Endothelial cell of umbilical vein (primary cell): ENCODE results near the gene GALK2. TPM values are rescaled to one million over a fixed set of nuclear protein-coding genes. Genes with fewer than 3 reads are reported as not detected.

Experiments used
- BruUV-seq: library from RNA; stranded (reverse); fragments of 400-500 nt; replicated peaks from 2 replicates; lab custom pipeline; 2021; lab: Mats Ljungman, UMichigan
- CTCF ChIA-PET: fragments of 300-600, 350-600 bp; sonication (Branson Sonifier 250); formaldehyde crosslinking; loops from one replicate; lab custom pipeline; 2021; ENCODE audit warnings: antibody characterized with exemption, inconsistent platforms; lab: Charles Lee
- POLR2A ChIA-PET: fragments of 300-600, 350-600 bp; sonication (Branson Sonifier 250); formaldehyde crosslinking; loops from one replicate; lab custom pipeline; 2021; ENCODE audit warnings: antibody characterized with exemption, inconsistent platforms; lab: Charles Lee
- DNase-seq: peaks from one replicate; pipeline ENCODE4 v3.0.0-alpha.2; 2011; ENCODE audit warnings: low read depth, low spot score
- FAIRE-seq: peaks from 2 replicates; lab custom pipeline; 2011; peaks lifted over from hg19 to GRCh38; lab: Jason Lieb, UNC
- H2AFZ ChIP-seq: 2 replicates; pipeline ENCODE4 v1.6.0; 2012; ENCODE audit warnings: low read depth, low read length, control low read depth, inconsistent platforms
- H3K27ac ChIP-seq: 2 replicates; pipeline ENCODE4 v1.5.1; 2011; ENCODE audit warnings: low read depth, mild to moderate bottlenecking, control low read depth, low read length, moderate library complexity; ENCODE audit not compliant: insufficient read depth
- H3K27me3 ChIP-seq, 2 experiments: 2 replicates each; pipeline versions ENCODE4 v1.6.0 to v1.6.1; 2011; ENCODE audit warnings: low read length in 2 of 2, mixed read lengths in 1 of 2; ENCODE audit not compliant: control insufficient read depth in 2 of 2, insufficient read depth in 2 of 2
- H3K36me3 ChIP-seq, 2 experiments: 2 replicates in 1 of 2; 3 replicates in 1 of 2; pipeline ENCODE4 v1.5.1; 2011; ENCODE audit warnings: low read length in 2 of 2, mild to moderate bottlenecking in 1 of 2, moderate library complexity in 1 of 2; ENCODE audit not compliant: control insufficient read depth in 2 of 2, insufficient read depth in 2 of 2; ENCODE audit errors: extremely low read depth in 1 of 2
- H3K4me1 ChIP-seq: 3 replicates; pipeline ENCODE4 v1.5.1; 2011; ENCODE audit warnings: mild to moderate bottlenecking, low read length; ENCODE audit not compliant: control insufficient read depth, insufficient read depth; ENCODE audit errors: extremely low read depth
- H3K4me2 ChIP-seq: 2 replicates; pipeline ENCODE4 v1.6.1; 2011; ENCODE audit warnings: low read length, control low read depth, mixed read lengths; ENCODE audit not compliant: insufficient read depth
- H3K4me3 ChIP-seq, 3 experiments: fragments of 200-600 bp in 1 of 3; sonication (generic), shearing (Covaris generic) in 1 of 3; replicated peaks in 1 of 3; 2 replicates each; pipeline ENCODE4 v1.5.1; 2011 to 2016; ENCODE audit warnings: control low read depth in 3 of 3, low read length in 3 of 3, mild to moderate bottlenecking in 2 of 3, inconsistent platforms in 1 of 3, low read depth in 1 of 3, moderate library complexity in 1 of 3; ENCODE audit not compliant: insufficient read depth in 1 of 3
- H3K79me2 ChIP-seq: 2 replicates; pipeline ENCODE4 v1.6.0; 2012; ENCODE audit warnings: low read length, inconsistent platforms; ENCODE audit not compliant: control insufficient read depth, insufficient read depth
- H3K9ac ChIP-seq: replicated peaks from 2 replicates; pipeline ENCODE3; 2011; ENCODE audit warnings: low read length, control low read depth; ENCODE audit not compliant: insufficient read depth; ENCODE audit errors: extremely low read depth
- H3K9me1 ChIP-seq: replicated peaks from 3 replicates; pipeline ENCODE4 v1.6.0; 2011; ENCODE audit warnings: mild to moderate bottlenecking, low read length; ENCODE audit not compliant: control insufficient read depth, insufficient read depth; ENCODE audit errors: extremely low read depth
- H3K9me3 ChIP-seq: replicated peaks from 2 replicates; pipeline ENCODE4 v1.5.1; 2012; ENCODE audit warnings: low read length, inconsistent platforms; ENCODE audit not compliant: control insufficient read depth, insufficient read depth
- H4K20me1 ChIP-seq: replicated peaks from 2 replicates; pipeline ENCODE3; 2011; ENCODE audit warnings: mild to moderate bottlenecking, low read length; ENCODE audit not compliant: control insufficient read depth, insufficient read depth; ENCODE audit errors: extremely low read depth
- EZH2 ChIP-seq: IDR thresholded peaks from 2 replicates; pipeline ENCODE4 v1.6.1; 2012; ENCODE audit warnings: borderline replicate concordance, low read depth, mild to moderate bottlenecking, moderate library complexity, low read length, inconsistent platforms; ENCODE audit not compliant: severe bottlenecking
- FOS ChIP-seq: IDR thresholded peaks from 2 replicates; pipeline ENCODE4 v1.6.1; 2011; ENCODE audit warnings: mild to moderate bottlenecking, low read length, moderate library complexity, borderline replicate concordance; ENCODE audit not compliant: insufficient read depth
- GATA2 ChIP-seq: IDR thresholded peaks from 2 replicates; pipeline ENCODE4 v1.7.0; 2011; ENCODE audit warnings: low read depth, mild to moderate bottlenecking, moderate library complexity, mixed read lengths, low read length; ENCODE audit not compliant: insufficient read length, insufficient read depth
- JUN ChIP-seq: IDR thresholded peaks from 2 replicates; pipeline ENCODE4 v1.6.1; 2011; ENCODE audit warnings: borderline replicate concordance, low read depth; ENCODE audit not compliant: insufficient read length, insufficient read depth
- MYC ChIP-seq: IDR thresholded peaks from one replicate; pipeline ENCODE4 v1.6.1; 2011; ENCODE audit warnings: mild to moderate bottlenecking, low read depth, low read length
- POLR2A ChIP-seq: IDR thresholded peaks from 2 replicates; pipeline ENCODE4 v1.6.1; 2012; ENCODE audit warnings: low read depth, mild to moderate bottlenecking, control low read depth, low read length
- POLR2AphosphoS5 ChIP-seq: IDR thresholded peaks from 2 replicates; pipeline ENCODE4 v1.6.1; 2012; ENCODE audit warnings: low read depth, mild to moderate bottlenecking, control low read depth, low read length, moderate library complexity; ENCODE audit not compliant: insufficient read depth
- dilution Hi-C: fragments of 300-500 bp; cut with MboI; formaldehyde crosslinking; loops from one replicate; pipeline ENCODE4 v1.15.0; 2019; ENCODE audit warnings: low sequenced_read_pairs; ENCODE audit not compliant: extremely low pct_ligation_motif_present
- intact Hi-C: fragments of 100-400 bp; cut with micrococcal nuclease; formaldehyde crosslinking; loops from one replicate; pipeline ENCODE4 v1.10.0; 2022
- polyA plus RNA-seq, 4 experiments: library from polyadenylated mRNA; depleted of rRNA in 3 of 4; stranded (reverse) in 3 of 4; unstranded in 1 of 4; fragments of >200 nt; gene quantifications; 2 replicates each; pipeline versions ENCODE4 v1.2.1 to v1.2.3, GENCODE V29; 2011 to 2012; ENCODE audit warnings: missing spikeins in 1 of 4
- total RNA-seq: library from RNA; stranded (reverse); gene quantifications from 2 replicates; pipeline ENCODE4 v1.2.3, GENCODE V29; 2021
- TF ChIP-seq, protein P1 (sequence below), 2 donors: IDR thresholded peaks; 1 replicate in 1 of 2; 2 replicates in 1 of 2; pipeline ENCODE4 v1.5.1; 2011; ENCODE audit warnings: low read length in 2 of 2, mild to moderate bottlenecking in 2 of 2, moderate library complexity in 2 of 2, control low read depth in 1 of 2, inconsistent platforms in 1 of 2, low read depth in 1 of 2; ENCODE audit not compliant: insufficient read depth in 1 of 2; ENCODE audit errors: extremely low read depth in 1 of 2
- TF ChIP-seq, protein P2 (sequence below): IDR thresholded peaks from 2 replicates; pipeline ENCODE4 v1.6.1; 2011; ENCODE audit not compliant: insufficient read depth, insufficient read length

GALK2 gene
- total and polyA plus RNA-seq, 2 donors (not counting 3 experiments of a cell fraction or from before 2014, with no cell fraction given): 19.9 to 31.3 TPM

DNA sequence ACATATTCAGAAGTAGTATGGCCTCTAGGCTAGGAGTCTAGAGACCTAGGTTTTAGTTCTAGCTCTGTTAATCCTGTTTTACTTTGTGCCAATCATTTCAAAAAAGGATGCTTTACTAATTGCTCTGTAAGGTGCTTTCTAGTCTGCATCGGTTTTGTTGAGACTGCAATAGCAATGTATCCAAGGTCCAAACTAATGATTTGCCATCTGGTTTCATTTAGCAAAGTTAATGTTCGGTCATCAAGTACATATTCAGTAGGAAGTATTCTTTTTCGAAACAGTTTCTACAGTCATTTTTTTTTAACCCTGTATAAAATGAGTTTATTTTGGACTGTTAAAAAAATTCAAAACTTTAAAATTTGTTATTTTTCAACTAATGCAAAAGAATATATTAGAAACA lies 2.0 kb upstream of the GALK2 start:
- POLR2A ChIA-PET: no interaction called here
- Histone ChIP-seq H3K4me3 (no peak overlapping the region), H3K27me3 (no peaks in the 10 kb centered on the region), H3K9me3 (no peaks in the 10 kb centered on the region), H3K9me1 (no peaks in the 10 kb centered on the region), H3K36me3 (no peaks in the 10 kb centered on the region), H3K4me1 (peaks cover 10% of the 10 kb centered on the region), H3K4me2 (no peak overlapping the region), H3K79me2 (peaks cover 21% of the 10 kb centered on the region), H3K27ac (no peak overlapping the region), H3K9ac (no peak overlapping the region), H4K20me1 (no peaks in the 10 kb centered on the region), H2AFZ (no peak overlapping the region)
- intact Hi-C loops: no loop called here
- no TSS peak for BruUV-seq
- CTCF ChIA-PET: no interaction called here
- no peak for TF ChIP-seq GATA2
- TF ChIP-seq JUN: no peak
- no peak for TF ChIP-seq POLR2AphosphoS5
- TF ChIP-seq EZH2: no peak
- TF ChIP-seq, protein P1, sequence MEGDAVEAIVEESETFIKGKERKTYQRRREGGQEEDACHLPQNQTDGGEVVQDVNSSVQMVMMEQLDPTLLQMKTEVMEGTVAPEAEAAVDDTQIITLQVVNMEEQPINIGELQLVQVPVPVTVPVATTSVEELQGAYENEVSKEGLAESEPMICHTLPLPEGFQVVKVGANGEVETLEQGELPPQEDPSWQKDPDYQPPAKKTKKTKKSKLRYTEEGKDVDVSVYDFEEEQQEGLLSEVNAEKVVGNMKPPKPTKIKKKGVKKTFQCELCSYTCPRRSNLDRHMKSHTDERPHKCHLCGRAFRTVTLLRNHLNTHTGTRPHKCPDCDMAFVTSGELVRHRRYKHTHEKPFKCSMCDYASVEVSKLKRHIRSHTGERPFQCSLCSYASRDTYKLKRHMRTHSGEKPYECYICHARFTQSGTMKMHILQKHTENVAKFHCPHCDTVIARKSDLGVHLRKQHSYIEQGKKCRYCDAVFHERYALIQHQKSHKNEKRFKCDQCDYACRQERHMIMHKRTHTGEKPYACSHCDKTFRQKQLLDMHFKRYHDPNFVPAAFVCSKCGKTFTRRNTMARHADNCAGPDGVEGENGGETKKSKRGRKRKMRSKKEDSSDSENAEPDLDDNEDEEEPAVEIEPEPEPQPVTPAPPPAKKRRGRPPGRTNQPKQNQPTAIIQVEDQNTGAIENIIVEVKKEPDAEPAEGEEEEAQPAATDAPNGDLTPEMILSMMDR (IDR thresholded peaks at IDR 0.05; ENCODE audit: extremely low read depth in 1 of 2, insufficient read depth in 1 of 2, low read depth in 1 of 2, low read length in 2 of 2): no peak
- TF ChIP-seq POLR2A: no peak
- TF ChIP-seq FOS: no peak
- TF ChIP-seq MYC: no peak
- TF ChIP-seq, protein P2, sequence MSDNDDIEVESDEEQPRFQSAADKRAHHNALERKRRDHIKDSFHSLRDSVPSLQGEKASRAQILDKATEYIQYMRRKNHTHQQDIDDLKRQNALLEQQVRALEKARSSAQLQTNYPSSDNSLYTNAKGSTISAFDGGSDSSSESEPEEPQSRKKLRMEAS: no peak
- FAIRE-seq (no peak), DNase-seq (no peak)
- dilution Hi-C loops: no loop called here
